WTC11 (cell line): ENCODE measurements around the gene UBC. TPM values are rescaled to one million over a fixed set of nuclear protein-coding genes. Genes with fewer than 3 reads are reported as not detected.

Experiments
- ATAC-seq: fragments of 200-7000 bp; cut with Tn5 transposase; 2 replicates; pipeline ENCODE4 v1.10.0; 2021; ENCODE audit warnings: mild to moderate bottlenecking, moderate library complexity
- CTCF ChIA-PET: fragments of 300-600 bp; sonication (Branson Sonifier 250); formaldehyde crosslinking; loops from one replicate; lab custom pipeline; 2021; ENCODE audit warnings: antibody characterized with exemption; lab: Charles Lee
- POLR2A ChIA-PET: fragments of 350-600 bp; sonication (Branson Sonifier 250); formaldehyde crosslinking; loops from one replicate; lab custom pipeline; 2021; ENCODE audit warnings: antibody characterized with exemption; lab: Charles Lee
- DNase-seq: peaks from one replicate; pipeline ENCODE4 v3.0.0; 2021; ENCODE audit warnings: low spot score
- H3K27ac Mint-ChIP-seq: 2 replicates; pipeline ENCODE4 v1.8.0; 2021; ENCODE audit warnings: mixed read lengths
- H3K27me3 Mint-ChIP-seq: 2 replicates; pipeline ENCODE4 v1.8.0; 2021; ENCODE audit warnings: low read depth, mild to moderate bottlenecking, moderate library complexity, mixed read lengths
- H3K36me3 Mint-ChIP-seq: 2 replicates; pipeline ENCODE4 v1.8.0; 2021; ENCODE audit warnings: mixed read lengths
- H3K4me1 Mint-ChIP-seq: 2 replicates; pipeline ENCODE4 v1.8.0; 2022; ENCODE audit warnings: mixed read lengths
- H3K4me3 Mint-ChIP-seq: 2 replicates; pipeline ENCODE4 v1.8.0; 2021; ENCODE audit warnings: mild to moderate bottlenecking, moderate library complexity, mixed read lengths
- H3K9me3 Mint-ChIP-seq: 2 replicates; pipeline ENCODE4 v1.8.0; 2021; ENCODE audit warnings: mixed read lengths
- ATF1 ChIP-seq: sonication (generic); formaldehyde crosslinking; IDR thresholded peaks from 2 replicates; pipeline ENCODE4 v1.8.1; 2023; ENCODE audit warnings: mild to moderate bottlenecking, moderate library complexity, missing genetic modification reagents
- FOXP1 ChIP-seq: sonication (generic); formaldehyde crosslinking; IDR thresholded peaks from 2 replicates; pipeline ENCODE4 v1.8.0; 2022; ENCODE audit warnings: missing genetic modification reagents, mild to moderate bottlenecking, moderate library complexity, borderline replicate concordance
- GABPB1 ChIP-seq: sonication (generic); formaldehyde crosslinking; IDR thresholded peaks from 2 replicates; pipeline ENCODE4 v1.8.1; 2023; ENCODE audit warnings: mild to moderate bottlenecking, missing genetic modification reagents
- JAZF1 ChIP-seq: fragments of 250-450 bp; sonication (Bioruptor Pico); IDR thresholded peaks from 2 replicates; pipeline ENCODE4 v1.9.0; 2021; ENCODE audit warnings: moderate library complexity, mild to moderate bottlenecking, inconsistent platforms
- NR2C2 ChIP-seq: sonication (generic); formaldehyde crosslinking; IDR thresholded peaks from 2 replicates; pipeline ENCODE4 v1.8.0; 2022; ENCODE audit warnings: mild to moderate bottlenecking, missing genetic modification reagents
- SP1 ChIP-seq: sonication (generic); formaldehyde crosslinking; conservative IDR thresholded peaks from 2 replicates; pipeline ENCODE4 v1.8.1; 2022; ENCODE audit warnings: missing genetic modification reagents
- TEAD4 ChIP-seq: sonication (generic); formaldehyde crosslinking; IDR thresholded peaks from 2 replicates; pipeline ENCODE4 v1.8.0; 2022; ENCODE audit warnings: mild to moderate bottlenecking, missing genetic modification reagents
- ZNF219 ChIP-seq: sonication (generic); formaldehyde crosslinking; IDR thresholded peaks from 2 replicates; pipeline ENCODE4 v1.8.0; 2023; ENCODE audit warnings: missing genetic modification reagents, mild to moderate bottlenecking, borderline replicate concordance
- ZNF232 ChIP-seq: sonication (generic); formaldehyde crosslinking; IDR thresholded peaks from 2 replicates; pipeline ENCODE4 v1.8.0; 2022; ENCODE audit warnings: mild to moderate bottlenecking, missing genetic modification reagents
- ZNF263 ChIP-seq: sonication (generic); formaldehyde crosslinking; IDR thresholded peaks from 2 replicates; pipeline ENCODE4 v1.8.1; 2022; ENCODE audit warnings: low read depth, mild to moderate bottlenecking, moderate library complexity, missing genetic modification reagents
- total RNA-seq: library from RNA; stranded (reverse); gene quantifications from 3 replicates; pipeline ENCODE4 v1.2.3, GENCODE V29; 2021
- TF ChIP-seq, protein P1 (sequence below): sonication (generic); formaldehyde crosslinking; IDR thresholded peaks from 2 replicates; pipeline ENCODE4 v1.8.0; 2022; ENCODE audit warnings: mild to moderate bottlenecking, missing genetic modification reagents
- TF ChIP-seq, protein P2 (sequence below): sonication (generic); formaldehyde crosslinking; IDR thresholded peaks from 2 replicates; pipeline ENCODE4 v1.8.1; 2022; ENCODE audit warnings: missing genetic modification reagents, borderline replicate concordance
- TF ChIP-seq, protein P3 (sequence below): sonication (generic); formaldehyde crosslinking; IDR thresholded peaks from 2 replicates; pipeline ENCODE4 v1.8.1; 2023; ENCODE audit warnings: mild to moderate bottlenecking, moderate library complexity, missing genetic modification reagents
- TF ChIP-seq, protein P4 (sequence below): sonication (generic); formaldehyde crosslinking; IDR thresholded peaks from 2 replicates; pipeline ENCODE4 v1.8.1; 2022; ENCODE audit warnings: low read depth, mild to moderate bottlenecking, moderate library complexity, missing genetic modification reagents, borderline replicate concordance
- TF ChIP-seq, protein P5 (sequence below): fragments of 200-600 bp; IDR thresholded peaks from 2 replicates; pipeline ENCODE4 v1.8.0; 2022; ENCODE audit warnings: antibody characterized with exemption
- TF ChIP-seq, protein P6 (sequence below): fragments of 250-450 bp; sonication (Bioruptor Pico); conservative IDR thresholded peaks from 2 replicates; pipeline ENCODE4 v1.9.0; 2021; ENCODE audit warnings: mild to moderate bottlenecking

The UBC gene
- total RNA-seq, 1 experiment from 2014 or later, result 530 TPM

DNA sequence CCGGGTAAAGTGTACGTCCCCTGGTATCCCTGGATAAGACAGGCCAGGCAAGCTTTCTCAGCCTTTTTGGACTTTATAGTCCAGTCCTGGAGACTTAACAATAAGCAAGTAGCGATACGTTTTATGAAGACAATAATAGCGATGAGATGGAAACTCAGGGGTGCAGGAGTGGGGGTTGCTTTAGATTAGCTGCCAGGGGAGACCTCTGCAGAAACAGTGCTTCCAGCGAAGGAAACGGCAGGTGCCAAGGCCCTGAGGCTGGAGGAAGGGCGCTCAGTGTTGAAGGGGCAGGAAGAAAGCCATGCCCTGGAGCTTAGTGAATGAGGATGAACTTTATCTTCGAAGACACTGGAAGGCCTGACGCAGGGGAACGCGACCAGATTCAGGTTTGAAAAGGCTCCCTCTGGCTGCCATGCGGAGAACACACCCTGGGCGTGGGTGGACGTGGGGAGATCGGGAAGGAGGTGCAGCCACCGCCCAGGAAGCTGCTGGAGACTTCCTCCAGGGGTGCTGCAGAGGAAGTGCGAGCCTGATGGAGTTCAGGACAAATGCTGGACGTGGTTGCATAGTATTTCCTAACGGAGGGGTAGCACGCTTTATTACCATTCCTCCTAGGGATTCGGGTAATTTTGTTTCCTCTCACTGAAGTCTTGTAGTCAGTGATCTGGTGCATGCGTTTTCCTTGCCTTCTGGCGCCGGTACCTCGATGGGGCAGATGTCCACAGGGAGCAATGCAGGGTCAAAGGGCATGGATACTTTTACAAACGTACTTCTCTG is 26.1 kb upstream of the UBC start (continued):
- TF ChIP-seq, protein P1, sequence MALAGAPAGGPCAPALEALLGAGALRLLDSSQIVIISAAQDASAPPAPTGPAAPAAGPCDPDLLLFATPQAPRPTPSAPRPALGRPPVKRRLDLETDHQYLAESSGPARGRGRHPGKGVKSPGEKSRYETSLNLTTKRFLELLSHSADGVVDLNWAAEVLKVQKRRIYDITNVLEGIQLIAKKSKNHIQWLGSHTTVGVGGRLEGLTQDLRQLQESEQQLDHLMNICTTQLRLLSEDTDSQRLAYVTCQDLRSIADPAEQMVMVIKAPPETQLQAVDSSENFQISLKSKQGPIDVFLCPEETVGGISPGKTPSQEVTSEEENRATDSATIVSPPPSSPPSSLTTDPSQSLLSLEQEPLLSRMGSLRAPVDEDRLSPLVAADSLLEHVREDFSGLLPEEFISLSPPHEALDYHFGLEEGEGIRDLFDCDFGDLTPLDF (CRISPR knock-in tag), result no peak
- no peak for TF ChIP-seq ZNF219 (CRISPR knock-in tag)
- TF ChIP-seq, protein P2, sequence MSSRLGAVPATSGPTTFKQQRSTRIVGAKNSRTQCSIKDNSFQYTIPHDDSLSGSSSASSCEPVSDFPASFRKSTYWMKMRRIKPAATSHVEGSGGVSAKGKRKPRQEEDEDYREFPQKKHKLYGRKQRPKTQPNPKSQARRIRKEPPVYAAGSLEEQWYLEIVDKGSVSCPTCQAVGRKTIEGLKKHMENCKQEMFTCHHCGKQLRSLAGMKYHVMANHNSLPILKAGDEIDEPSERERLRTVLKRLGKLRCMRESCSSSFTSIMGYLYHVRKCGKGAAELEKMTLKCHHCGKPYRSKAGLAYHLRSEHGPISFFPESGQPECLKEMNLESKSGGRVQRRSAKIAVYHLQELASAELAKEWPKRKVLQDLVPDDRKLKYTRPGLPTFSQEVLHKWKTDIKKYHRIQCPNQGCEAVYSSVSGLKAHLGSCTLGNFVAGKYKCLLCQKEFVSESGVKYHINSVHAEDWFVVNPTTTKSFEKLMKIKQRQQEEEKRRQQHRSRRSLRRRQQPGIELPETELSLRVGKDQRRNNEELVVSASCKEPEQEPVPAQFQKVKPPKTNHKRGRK (CRISPR knock-in tag), result no peak
- TF ChIP-seq, protein P3, sequence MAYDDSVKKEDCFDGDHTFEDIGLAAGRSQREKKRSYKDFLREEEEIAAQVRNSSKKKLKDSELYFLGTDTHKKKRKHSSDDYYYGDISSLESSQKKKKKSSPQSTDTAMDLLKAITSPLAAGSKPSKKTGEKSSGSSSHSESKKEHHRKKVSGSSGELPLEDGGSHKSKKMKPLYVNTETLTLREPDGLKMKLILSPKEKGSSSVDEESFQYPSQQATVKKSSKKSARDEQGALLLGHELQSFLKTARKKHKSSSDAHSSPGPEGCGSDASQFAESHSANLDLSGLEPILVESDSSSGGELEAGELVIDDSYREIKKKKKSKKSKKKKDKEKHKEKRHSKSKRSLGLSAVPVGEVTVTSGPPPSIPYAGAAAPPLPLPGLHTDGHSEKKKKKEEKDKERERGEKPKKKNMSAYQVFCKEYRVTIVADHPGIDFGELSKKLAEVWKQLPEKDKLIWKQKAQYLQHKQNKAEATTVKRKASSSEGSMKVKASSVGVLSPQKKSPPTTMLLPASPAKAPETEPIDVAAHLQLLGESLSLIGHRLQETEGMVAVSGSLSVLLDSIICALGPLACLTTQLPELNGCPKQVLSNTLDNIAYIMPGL (CRISPR knock-in tag), result no peak; the same call in 1 of the 2 replicates
- TF ChIP-seq FOXP1 (CRISPR knock-in tag), result no peak
- TF ChIP-seq ZNF232 (CRISPR knock-in tag), result no peak
- TF ChIP-seq TEAD4, result no peak
- 0 out of 2 replicates have a peak, but pooled peaks have one; percentile 21 for TF ChIP-seq GABPB1 (CRISPR knock-in tag)
- no peak for TF ChIP-seq SP1 (CRISPR knock-in tag)
- no peak for TF ChIP-seq NR2C2 (CRISPR knock-in tag)
- TF ChIP-seq ZNF263 (CRISPR knock-in tag), result no peak
- TF ChIP-seq, protein P4, sequence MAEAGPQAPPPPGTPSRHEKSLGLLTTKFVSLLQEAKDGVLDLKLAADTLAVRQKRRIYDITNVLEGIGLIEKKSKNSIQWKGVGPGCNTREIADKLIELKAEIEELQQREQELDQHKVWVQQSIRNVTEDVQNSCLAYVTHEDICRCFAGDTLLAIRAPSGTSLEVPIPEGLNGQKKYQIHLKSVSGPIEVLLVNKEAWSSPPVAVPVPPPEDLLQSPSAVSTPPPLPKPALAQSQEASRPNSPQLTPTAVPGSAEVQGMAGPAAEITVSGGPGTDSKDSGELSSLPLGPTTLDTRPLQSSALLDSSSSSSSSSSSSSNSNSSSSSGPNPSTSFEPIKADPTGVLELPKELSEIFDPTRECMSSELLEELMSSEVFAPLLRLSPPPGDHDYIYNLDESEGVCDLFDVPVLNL (CRISPR knock-in tag), result no peak
- TF ChIP-seq, protein P5, sequence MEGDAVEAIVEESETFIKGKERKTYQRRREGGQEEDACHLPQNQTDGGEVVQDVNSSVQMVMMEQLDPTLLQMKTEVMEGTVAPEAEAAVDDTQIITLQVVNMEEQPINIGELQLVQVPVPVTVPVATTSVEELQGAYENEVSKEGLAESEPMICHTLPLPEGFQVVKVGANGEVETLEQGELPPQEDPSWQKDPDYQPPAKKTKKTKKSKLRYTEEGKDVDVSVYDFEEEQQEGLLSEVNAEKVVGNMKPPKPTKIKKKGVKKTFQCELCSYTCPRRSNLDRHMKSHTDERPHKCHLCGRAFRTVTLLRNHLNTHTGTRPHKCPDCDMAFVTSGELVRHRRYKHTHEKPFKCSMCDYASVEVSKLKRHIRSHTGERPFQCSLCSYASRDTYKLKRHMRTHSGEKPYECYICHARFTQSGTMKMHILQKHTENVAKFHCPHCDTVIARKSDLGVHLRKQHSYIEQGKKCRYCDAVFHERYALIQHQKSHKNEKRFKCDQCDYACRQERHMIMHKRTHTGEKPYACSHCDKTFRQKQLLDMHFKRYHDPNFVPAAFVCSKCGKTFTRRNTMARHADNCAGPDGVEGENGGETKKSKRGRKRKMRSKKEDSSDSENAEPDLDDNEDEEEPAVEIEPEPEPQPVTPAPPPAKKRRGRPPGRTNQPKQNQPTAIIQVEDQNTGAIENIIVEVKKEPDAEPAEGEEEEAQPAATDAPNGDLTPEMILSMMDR, result peak; percentile 61

DNA sequence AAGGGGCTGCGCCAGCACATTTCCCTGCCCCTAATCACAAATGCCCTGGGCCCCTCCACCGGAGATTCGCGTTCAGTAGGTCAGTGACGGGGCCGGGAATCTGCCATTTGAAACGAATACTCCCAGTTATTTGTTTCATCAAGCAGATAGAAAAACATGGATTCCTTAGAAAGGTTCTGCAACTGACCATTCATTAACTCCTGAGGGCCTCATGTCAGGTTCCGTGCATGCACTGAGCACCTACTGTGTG is 25.6 kb upstream of the UBC start:
- Mint-ChIP-seq H3K36me3 (0 out of 2 replicates have a peak, but pooled peaks cover 2% of the 10 kb centered on the region), H3K4me3 (no peak overlapping the region), H3K4me1 (peaks cover 14% of the 10 kb centered on the region), H3K9me3 (no peaks in the 10 kb centered on the region), H3K27me3 (no peaks in the 10 kb centered on the region), H3K27ac (no peak overlapping the region)
- TF ChIP-seq ATF1 (no peak), JAZF1 (CRISPR knock-in tag) (no peak), ZNF219 (CRISPR knock-in tag) (no peak)
- TF ChIP-seq, protein P6, sequence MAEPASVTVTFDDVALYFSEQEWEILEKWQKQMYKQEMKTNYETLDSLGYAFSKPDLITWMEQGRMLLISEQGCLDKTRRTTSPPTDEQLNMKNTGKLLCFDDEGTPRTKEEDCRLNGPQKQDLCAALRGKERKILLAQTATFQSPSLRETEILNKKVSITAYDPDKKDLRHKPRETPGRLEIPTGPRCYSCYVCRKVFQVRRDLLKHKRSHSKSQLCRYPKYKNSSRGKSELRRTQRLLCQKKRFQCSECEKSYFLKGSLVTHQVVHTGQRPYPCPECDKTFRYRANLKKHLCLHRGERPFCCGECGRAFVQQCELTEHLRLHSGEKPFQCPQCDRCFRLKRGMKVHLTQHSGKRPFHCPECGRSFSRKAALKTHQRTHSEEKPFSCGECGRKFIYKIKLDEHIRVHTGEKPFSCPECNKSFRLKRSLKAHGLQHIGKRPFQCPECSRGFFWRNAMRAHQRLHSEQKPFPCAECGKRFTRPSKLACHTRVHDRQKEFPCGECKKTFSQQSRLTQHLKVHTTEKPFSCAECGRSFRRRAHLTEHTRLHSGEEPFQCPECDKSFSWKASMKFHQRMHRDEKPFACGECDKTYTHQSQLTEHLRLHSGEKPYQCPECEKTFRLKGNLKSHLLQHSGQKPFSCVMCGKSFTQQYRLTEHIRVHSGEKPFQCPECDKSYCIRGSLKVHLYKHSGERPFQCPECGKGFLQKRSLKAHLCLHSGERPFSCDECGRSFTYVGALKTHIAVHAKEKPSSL, result peak; percentile 24; the same call in 1 of the 2 replicates
- CTCF ChIA-PET, result interaction anchor here (0.6 to 2.3 kb wide), 31 partner anchors 9 to 249 kb away, joined by 3 to 53 read pairs (median 5); partner anchors contain the start of genes AACS, BRI3BP and UBC
- no peak for DNase-seq
- ATAC-seq, result no peak
- POLR2A ChIA-PET, result interaction anchor here (0.5 to 1.9 kb wide), 10 partner anchors 16 to 1484 kb away, joined by 3 to 10 read pairs (median 5); partner anchors contain the start of gene UBC
